K562 (cell line): ENCODE measurements around the gene ZPBP. TPM values are rescaled to one million over a fixed set of nuclear protein-coding genes. Genes with fewer than 3 reads are reported as not detected.
A peak's percentile ranks its signal among the peaks of the same experiment; 100 is the strongest.

ENCODE experiments used
- DMBX1 ChIP-seq: fragments of 250-450 bp; sonication (Bioruptor Pico); IDR thresholded peaks from 2 replicates; pipeline ENCODE4 v1.8.0; 2022; ENCODE audit warnings: inconsistent platforms, mild to moderate bottlenecking, moderate library complexity, borderline replicate concordance
- JUND ChIP-seq, 2 experiments: IDR thresholded peaks; 2 replicates in 1 of 2; 3 replicates in 1 of 2; pipeline ENCODE4 v1.6.1; 2011; ENCODE audit warnings: borderline replicate concordance in 2 of 2, low read depth in 2 of 2, low read length in 2 of 2, improper control_type of control experiment in 1 of 2, missing biosample characterization in 1 of 2, missing genetic modification characterization in 1 of 2, missing genetic modification reagents in 1 of 2
- KDM4B ChIP-seq, 2 experiments: fragments of 450-650 bp in 1 of 2; sonication (generic) in 1 of 2; IDR thresholded peaks; 2 replicates each; pipeline ENCODE4 v1.6.1; 2016 to 2017; ENCODE audit warnings: borderline replicate concordance in 2 of 2, antibody characterized with exemption in 1 of 2, low read depth in 1 of 2, mild to moderate bottlenecking in 1 of 2
- MXI1 ChIP-seq: IDR thresholded peaks from 2 replicates; pipeline ENCODE4 v1.6.1; 2011; ENCODE audit warnings: low read depth, mild to moderate bottlenecking, improper control_type of control experiment, low read length
- RAD21 ChIP-seq, 2 experiments: fragments of 250-450 bp in 1 of 2; fragments of 450-650 bp in 1 of 2; sonication (Bioruptor Pico) in 1 of 2; formaldehyde crosslinking in 1 of 2; IDR thresholded peaks in 1 of 2; conservative IDR thresholded peaks in 1 of 2; 2 replicates each; pipeline versions ENCODE4 v1.4.0 to v1.8.0; 2020 to 2022; ENCODE audit warnings: mild to moderate bottlenecking in 2 of 2, moderate library complexity in 1 of 2
- REST ChIP-seq, 2 experiments: fragments of 450-650 bp; formaldehyde crosslinking in 1 of 2; IDR thresholded peaks; 2 replicates each; pipeline versions ENCODE4 v1.4.0 to v1.6.1; 2014 to 2020; ENCODE audit warnings: mild to moderate bottlenecking in 2 of 2, borderline replicate concordance in 1 of 2, low read depth in 1 of 2
- SMC3 ChIP-seq: conservative IDR thresholded peaks from 2 replicates; pipeline ENCODE4 v1.6.1; 2011; ENCODE audit warnings: low read depth, low read length, improper control_type of control experiment; ENCODE audit not compliant: insufficient read depth
- polyA plus RNA-seq, 8 experiments: library from polyadenylated mRNA; depleted of rRNA in 4 of 8; stranded (reverse) in 5 of 8; unstranded in 3 of 8; fragments of >200 nt; fragmentation: Nextera tagmentation in 2 of 8; fragmentation: Illumina TruSeq in 1 of 8; extraction: Ambion mirVana in 2 of 8; extraction: Trizol in 1 of 8; gene quantifications; 2 replicates each; pipeline versions ENCODE4 v1.2.1 to v1.2.3, GENCODE V29; 2011 to 2014; ENCODE audit warnings: inconsistent platforms in 1 of 8, missing spikeins in 1 of 8
- total RNA-seq, 7 experiments: library from RNA; depleted of rRNA in 6 of 7; stranded (reverse); fragments of >200 nt in 6 of 7; fragmentation: Illumina TruSeq in 2 of 7; extraction: Trizol in 2 of 7; gene quantifications; 2 replicates each; pipeline versions ENCODE4 v1.2.1 to v1.2.3, GENCODE V29; 2011 to 2021; ENCODE audit warnings: low replicate concordance in 1 of 7
- TF ChIP-seq, protein P1 (sequence below): fragments of 450-650 bp; formaldehyde crosslinking; IDR thresholded peaks from 2 replicates; pipeline ENCODE4 v1.4.0; 2020; ENCODE audit warnings: mild to moderate bottlenecking, mixed read lengths

ZPBP gene
- total and polyA plus RNA-seq, 9 of the 15 experiments (the other 6 are each of a cell fraction or from before 2014, with no cell fraction given): not detected

- TF ChIP-seq, protein P1, sequence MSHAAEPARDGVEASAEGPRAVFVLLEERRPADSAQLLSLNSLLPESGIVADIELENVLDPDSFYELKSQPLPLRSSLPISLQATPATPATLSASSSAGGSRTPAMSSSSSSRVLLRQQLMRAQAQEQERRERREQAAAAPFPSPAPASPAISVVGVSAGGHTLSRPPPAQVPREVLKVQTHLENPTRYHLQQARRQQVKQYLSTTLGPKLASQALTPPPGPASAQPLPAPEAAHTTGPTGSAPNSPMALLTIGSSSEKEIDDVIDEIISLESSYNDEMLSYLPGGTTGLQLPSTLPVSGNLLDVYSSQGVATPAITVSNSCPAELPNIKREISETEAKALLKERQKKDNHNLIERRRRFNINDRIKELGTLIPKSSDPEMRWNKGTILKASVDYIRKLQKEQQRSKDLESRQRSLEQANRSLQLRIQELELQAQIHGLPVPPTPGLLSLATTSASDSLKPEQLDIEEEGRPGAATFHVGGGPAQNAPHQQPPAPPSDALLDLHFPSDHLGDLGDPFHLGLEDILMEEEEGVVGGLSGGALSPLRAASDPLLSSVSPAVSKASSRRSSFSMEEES (CRISPR knock-in tag): peak; percentile 21; the same call in 1 of the 2 replicates
- TF ChIP-seq SMC3 (peak; percentile 58), JUND (IDR thresholded peaks at IDR 0.05; ENCODE audit: borderline replicate concordance, low read depth, low read length) (0 out of 2 replicates have a peak, but pooled peaks have one; percentile 7), JUND (tag; IDR thresholded peaks at IDR 0.05; ENCODE audit: borderline replicate concordance, low read depth, low read length) (no peak), RAD21 (CRISPR knock-in tag; conservative IDR thresholded peaks at IDR 0.05 in 1 of 2, IDR thresholded peaks at IDR 0.05 in 1 of 2) (peak; percentile 79 to 80), KDM4B (IDR thresholded peaks at IDR 0.05; ENCODE audit: borderline replicate concordance in 2 of 2, low read depth in 1 of 2) (no peak), DMBX1 (CRISPR knock-in tag) (no peak), MXI1 (no peak), REST (IDR thresholded peaks at IDR 0.05; ENCODE audit: borderline replicate concordance) (peak; percentile 32; the same call in 1 of the 2 replicates), REST (CRISPR knock-in tag; IDR thresholded peaks at IDR 0.05; ENCODE audit: low read depth) (no peak)
These were observed at the start of gene ZPBP (continued) for GRCh38 chr7:50092579-50093491.
